Liver (tissue), 3 donors: ENCODE data around the gene DSCAML1.

ENCODE experiments used
- FOXA1 ChIP-seq: IDR thresholded peaks from 2 replicates; pipeline ENCODE4 v1.6.1; 2016; ENCODE audit warnings: antibody characterized with exemption
- GABPA ChIP-seq, 2 donors: IDR thresholded peaks in 1 of 2; conservative IDR thresholded peaks in 1 of 2; 2 replicates each; pipeline ENCODE4 v1.6.1; 2016; ENCODE audit warnings: antibody characterized with exemption in 2 of 2, mild to moderate bottlenecking in 1 of 2, moderate library complexity in 1 of 2
- HNF4G ChIP-seq: IDR thresholded peaks from 2 replicates; pipeline ENCODE4 v1.6.1; 2016; ENCODE audit warnings: antibody characterized with exemption
- TAF1 ChIP-seq: conservative IDR thresholded peaks from 2 replicates; pipeline ENCODE4 v1.6.1; 2016; ENCODE audit warnings: antibody characterized with exemption, mild to moderate bottlenecking
- TF ChIP-seq, protein P1 (sequence below): fragments of 150-350 bp; IDR thresholded peaks from 2 replicates; pipeline ENCODE4 v1.5.1; 2017; ENCODE audit warnings: improper control_type of control experiment, low read depth, low read length; ENCODE audit not compliant: missing input control
- TF ChIP-seq, protein P2 (sequence below): IDR thresholded peaks from 2 replicates; pipeline ENCODE4 v1.6.1; 2016; ENCODE audit warnings: antibody characterized with exemption
- TF ChIP-seq, protein P3 (sequence below): IDR thresholded peaks from 2 replicates; pipeline ENCODE4 v1.6.1; 2016; ENCODE audit warnings: antibody characterized with exemption, mild to moderate bottlenecking
- TF ChIP-seq, protein P4 (sequence below): IDR thresholded peaks from 2 replicates; pipeline ENCODE4 v1.6.1; 2016; ENCODE audit warnings: antibody characterized with exemption
- donor health status: healthy.
- donor health status: healthy.

DNA sequence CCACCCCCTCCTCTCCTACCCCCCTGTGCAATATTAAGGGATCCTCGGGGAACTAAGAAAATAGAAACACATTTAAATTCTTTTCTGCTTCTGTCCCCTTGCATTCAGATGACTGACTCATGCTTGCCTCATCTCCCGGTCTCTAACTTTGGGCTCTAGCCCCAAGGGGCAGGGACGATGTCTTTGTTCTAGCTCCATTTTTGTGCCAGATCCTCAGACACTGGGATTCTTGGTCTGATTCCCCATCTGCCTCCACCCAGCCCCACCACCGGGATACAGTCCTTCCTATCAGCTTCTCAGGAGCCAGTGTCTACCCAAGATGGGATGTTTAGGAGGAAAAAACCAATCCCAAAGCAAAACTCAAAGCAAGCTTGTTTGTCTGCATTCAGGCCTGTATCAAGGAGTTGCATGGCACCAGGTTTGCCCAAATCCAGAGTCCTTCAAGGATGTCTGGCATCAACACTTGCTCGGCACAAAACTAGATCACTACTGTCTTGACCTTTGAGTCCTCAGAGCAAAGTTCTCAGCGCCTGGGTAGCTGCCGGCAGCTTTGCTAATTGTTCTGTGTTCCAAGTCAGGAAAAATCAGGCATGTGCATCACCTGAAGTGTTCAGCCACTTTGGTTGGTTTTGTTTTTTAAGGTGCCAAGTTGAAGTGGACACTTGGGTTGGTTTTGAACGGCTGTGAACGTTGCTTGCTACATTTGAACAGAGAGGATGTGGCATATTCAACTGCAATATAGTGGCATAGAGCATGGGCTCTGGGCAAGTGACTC, 212.8 kb downstream of the DSCAML1 start:
- TF ChIP-seq GABPA (IDR thresholded peaks at IDR 0.05 in 1 of 2, conservative IDR thresholded peaks at IDR 0.05 in 1 of 2) (no peak), HNF4G (no peak), TAF1 (no peak), FOXA1 (no peak)
- TF ChIP-seq, protein P1, sequence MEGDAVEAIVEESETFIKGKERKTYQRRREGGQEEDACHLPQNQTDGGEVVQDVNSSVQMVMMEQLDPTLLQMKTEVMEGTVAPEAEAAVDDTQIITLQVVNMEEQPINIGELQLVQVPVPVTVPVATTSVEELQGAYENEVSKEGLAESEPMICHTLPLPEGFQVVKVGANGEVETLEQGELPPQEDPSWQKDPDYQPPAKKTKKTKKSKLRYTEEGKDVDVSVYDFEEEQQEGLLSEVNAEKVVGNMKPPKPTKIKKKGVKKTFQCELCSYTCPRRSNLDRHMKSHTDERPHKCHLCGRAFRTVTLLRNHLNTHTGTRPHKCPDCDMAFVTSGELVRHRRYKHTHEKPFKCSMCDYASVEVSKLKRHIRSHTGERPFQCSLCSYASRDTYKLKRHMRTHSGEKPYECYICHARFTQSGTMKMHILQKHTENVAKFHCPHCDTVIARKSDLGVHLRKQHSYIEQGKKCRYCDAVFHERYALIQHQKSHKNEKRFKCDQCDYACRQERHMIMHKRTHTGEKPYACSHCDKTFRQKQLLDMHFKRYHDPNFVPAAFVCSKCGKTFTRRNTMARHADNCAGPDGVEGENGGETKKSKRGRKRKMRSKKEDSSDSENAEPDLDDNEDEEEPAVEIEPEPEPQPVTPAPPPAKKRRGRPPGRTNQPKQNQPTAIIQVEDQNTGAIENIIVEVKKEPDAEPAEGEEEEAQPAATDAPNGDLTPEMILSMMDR, result no peak
- TF ChIP-seq, protein P2, sequence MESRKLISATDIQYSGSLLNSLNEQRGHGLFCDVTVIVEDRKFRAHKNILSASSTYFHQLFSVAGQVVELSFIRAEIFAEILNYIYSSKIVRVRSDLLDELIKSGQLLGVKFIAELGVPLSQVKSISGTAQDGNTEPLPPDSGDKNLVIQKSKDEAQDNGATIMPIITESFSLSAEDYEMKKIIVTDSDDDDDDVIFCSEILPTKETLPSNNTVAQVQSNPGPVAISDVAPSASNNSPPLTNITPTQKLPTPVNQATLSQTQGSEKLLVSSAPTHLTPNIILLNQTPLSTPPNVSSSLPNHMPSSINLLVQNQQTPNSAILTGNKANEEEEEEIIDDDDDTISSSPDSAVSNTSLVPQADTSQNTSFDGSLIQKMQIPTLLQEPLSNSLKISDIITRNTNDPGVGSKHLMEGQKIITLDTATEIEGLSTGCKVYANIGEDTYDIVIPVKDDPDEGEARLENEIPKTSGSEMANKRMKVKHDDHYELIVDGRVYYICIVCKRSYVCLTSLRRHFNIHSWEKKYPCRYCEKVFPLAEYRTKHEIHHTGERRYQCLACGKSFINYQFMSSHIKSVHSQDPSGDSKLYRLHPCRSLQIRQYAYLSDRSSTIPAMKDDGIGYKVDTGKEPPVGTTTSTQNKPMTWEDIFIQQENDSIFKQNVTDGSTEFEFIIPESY, result no peak
- TF ChIP-seq, protein P3, sequence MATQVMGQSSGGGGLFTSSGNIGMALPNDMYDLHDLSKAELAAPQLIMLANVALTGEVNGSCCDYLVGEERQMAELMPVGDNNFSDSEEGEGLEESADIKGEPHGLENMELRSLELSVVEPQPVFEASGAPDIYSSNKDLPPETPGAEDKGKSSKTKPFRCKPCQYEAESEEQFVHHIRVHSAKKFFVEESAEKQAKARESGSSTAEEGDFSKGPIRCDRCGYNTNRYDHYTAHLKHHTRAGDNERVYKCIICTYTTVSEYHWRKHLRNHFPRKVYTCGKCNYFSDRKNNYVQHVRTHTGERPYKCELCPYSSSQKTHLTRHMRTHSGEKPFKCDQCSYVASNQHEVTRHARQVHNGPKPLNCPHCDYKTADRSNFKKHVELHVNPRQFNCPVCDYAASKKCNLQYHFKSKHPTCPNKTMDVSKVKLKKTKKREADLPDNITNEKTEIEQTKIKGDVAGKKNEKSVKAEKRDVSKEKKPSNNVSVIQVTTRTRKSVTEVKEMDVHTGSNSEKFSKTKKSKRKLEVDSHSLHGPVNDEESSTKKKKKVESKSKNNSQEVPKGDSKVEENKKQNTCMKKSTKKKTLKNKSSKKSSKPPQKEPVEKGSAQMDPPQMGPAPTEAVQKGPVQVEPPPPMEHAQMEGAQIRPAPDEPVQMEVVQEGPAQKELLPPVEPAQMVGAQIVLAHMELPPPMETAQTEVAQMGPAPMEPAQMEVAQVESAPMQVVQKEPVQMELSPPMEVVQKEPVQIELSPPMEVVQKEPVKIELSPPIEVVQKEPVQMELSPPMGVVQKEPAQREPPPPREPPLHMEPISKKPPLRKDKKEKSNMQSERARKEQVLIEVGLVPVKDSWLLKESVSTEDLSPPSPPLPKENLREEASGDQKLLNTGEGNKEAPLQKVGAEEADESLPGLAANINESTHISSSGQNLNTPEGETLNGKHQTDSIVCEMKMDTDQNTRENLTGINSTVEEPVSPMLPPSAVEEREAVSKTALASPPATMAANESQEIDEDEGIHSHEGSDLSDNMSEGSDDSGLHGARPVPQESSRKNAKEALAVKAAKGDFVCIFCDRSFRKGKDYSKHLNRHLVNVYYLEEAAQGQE, result no peak
- TF ChIP-seq, protein P4, sequence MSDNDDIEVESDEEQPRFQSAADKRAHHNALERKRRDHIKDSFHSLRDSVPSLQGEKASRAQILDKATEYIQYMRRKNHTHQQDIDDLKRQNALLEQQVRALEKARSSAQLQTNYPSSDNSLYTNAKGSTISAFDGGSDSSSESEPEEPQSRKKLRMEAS, result no peak
